ENCODE data around the gene HNF4A.

GRCh38 chr20:44427804-44428173 lies 72.3 kb downstream of the HNF4A start:
- TF ChIP-seq, protein P1, sequence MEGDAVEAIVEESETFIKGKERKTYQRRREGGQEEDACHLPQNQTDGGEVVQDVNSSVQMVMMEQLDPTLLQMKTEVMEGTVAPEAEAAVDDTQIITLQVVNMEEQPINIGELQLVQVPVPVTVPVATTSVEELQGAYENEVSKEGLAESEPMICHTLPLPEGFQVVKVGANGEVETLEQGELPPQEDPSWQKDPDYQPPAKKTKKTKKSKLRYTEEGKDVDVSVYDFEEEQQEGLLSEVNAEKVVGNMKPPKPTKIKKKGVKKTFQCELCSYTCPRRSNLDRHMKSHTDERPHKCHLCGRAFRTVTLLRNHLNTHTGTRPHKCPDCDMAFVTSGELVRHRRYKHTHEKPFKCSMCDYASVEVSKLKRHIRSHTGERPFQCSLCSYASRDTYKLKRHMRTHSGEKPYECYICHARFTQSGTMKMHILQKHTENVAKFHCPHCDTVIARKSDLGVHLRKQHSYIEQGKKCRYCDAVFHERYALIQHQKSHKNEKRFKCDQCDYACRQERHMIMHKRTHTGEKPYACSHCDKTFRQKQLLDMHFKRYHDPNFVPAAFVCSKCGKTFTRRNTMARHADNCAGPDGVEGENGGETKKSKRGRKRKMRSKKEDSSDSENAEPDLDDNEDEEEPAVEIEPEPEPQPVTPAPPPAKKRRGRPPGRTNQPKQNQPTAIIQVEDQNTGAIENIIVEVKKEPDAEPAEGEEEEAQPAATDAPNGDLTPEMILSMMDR (IDR thresholded peaks at IDR 0.05), result no peak
- no peak for TF ChIP-seq POLR2A (IDR thresholded peaks at IDR 0.05)
